HG03575 (cell line): ENCODE measurements around the gene BMPR1A.
"Not testable (repeated sequence)": the region's sequence is repeated elsewhere in the genome, so short reads cannot be mapped to it uniquely, and the experiment has no call there.

Experiments
- ATAC-seq: cut with Tn5 transposase; IDR thresholded peaks from one replicate; pipeline ENCODE4 v1.9.1; 2021; ENCODE audit not compliant: unreplicated experiment, insufficient number of reproducible peaks, low FRiP score; ENCODE audit errors: extremely low read depth

The BMPR1A gene

GRCh38 chr10:86969421-86970041, 213.1 kb downstream of the BMPR1A start:
- no peak for ATAC-seq

DNA sequence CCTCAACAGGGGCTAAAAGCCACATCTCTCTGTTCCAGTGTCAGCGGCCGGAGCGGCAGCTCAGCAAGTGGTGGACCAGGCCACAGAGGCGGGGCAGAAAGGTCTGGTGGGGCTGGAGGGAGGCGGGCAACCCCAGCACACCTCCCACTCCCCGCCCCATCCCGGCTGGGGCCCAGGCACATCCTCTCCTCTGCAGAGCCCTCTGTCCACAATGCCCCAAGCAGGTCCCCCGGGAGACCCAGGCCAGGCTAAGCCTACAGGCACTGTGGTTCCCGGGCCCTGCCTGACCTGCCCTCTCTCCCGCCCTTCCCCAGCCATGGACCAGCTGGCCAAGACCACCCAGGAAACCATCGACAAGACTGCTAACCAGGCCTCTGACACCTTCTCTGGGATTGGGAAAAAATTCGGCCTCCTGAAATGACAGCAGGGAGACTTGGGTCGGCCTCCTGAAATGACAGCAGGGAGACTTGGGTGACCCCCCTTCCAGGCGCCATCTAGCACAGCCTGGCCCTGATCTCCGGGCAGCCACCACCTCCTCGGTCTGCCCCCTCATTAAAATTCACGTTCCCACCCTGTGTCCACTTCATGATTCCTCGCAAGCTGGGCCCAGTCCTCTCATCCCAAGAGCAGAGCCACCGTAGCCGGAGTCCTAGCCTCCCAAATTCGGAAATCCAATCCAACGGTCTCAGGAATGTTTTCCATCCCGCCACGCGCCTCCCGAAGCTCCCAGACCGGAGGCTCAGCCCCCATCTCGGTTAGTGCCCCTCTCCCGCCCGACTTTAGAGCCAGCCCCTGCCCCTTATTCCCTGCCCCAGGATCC, 214.0 kb downstream of the BMPR1A start:
- ATAC-seq: no peak

GRCh38 chr10:86970982-86971231, 214.5 kb downstream of the BMPR1A start:
- ATAC-seq: no peak

DNA sequence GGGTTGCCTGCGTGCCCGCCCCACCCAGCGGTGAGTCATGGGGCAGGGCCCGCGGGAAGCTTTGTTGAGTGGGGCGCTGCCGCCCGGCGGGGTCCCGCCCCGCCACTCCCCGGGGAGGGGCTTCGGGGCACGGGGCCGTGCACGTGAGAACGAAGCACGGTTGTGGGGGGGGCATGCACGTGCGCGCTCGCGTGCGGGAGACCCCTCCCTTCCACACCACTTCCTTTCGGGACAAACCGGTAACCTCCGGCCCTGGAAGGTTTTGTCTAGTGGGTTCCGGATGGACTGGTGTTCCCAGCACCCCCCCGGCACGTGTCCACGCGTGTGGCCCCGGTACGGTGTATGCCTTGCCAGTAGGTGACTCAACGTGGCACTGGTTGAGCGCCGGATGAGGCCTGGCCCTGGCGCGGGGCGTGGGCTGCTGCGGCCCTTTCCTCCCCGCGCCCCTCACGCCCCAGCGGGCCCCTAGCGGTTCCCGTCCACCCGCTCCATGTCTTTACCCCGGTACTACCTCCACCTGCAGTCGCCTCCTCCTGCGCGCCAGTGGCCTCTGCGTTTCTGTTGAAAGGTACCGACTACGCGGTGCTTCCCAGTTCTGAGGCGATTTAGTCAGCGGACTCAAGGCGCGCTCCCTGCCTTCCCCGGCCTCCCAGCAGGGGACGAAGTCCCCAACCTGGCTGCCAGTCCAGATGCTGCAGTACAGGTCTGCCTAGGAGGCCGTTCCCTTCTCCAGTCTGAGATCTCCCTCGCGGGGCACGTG, 215.0 kb downstream of the BMPR1A start:
- no peak for ATAC-seq

- ATAC-seq: no peak
Measured at GRCh38 chr10:86972613-86973380, 216.4 kb downstream of the BMPR1A start.

DNA sequence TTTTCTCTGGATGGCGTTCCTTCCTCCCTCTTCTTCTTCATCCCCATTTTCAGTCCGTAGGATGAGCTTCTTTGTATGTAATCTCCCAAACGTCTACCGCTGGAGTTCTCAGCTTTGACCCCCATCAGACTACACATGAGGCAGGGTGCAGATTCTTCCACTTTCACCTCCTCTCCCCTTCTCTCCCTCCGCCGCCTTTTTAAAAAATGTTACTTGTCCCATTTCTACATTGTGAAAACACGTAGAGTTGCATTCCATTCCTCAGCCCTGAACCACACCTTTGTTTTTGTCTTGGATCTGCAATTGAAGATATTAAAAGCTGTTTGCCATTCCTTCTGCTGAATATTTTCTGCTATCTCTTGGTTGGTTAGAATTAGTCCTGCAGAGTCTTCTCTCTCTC, 218.1 kb downstream of the BMPR1A start:
- no peak for ATAC-seq

- ATAC-seq: no peak
Measured at GRCh38 chr10:86976362-86977056, 220.1 kb downstream of the BMPR1A start.

DNA sequence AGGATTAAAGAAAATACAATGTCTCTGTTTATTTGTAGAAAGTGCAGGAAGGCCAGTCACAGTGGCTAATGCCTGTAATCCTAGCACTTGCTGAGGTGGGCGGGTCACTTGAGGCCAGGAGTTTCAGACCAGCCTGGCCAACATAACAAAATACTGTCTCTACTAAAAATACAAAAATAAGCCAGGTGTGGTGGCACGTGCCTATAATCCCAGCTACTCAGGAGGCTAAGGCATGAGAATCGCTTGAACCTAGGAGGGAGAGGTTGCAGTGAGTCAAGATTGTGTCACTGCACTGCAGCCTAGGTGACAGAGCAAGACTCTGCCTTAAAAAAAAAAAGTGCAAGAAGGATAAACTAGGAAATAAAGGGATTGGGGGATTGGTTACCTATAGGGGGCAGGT, 222.0 kb downstream of the BMPR1A start:
- ATAC-seq: not testable (repeated sequence)

- ATAC-seq: no peak
Measured at GRCh38 chr10:86979296-86979818, 222.9 kb downstream of the BMPR1A start.

- ATAC-seq: no peak
Measured at GRCh38 chr10:86979977-86980448, 223.6 kb downstream of the BMPR1A start.

DNA sequence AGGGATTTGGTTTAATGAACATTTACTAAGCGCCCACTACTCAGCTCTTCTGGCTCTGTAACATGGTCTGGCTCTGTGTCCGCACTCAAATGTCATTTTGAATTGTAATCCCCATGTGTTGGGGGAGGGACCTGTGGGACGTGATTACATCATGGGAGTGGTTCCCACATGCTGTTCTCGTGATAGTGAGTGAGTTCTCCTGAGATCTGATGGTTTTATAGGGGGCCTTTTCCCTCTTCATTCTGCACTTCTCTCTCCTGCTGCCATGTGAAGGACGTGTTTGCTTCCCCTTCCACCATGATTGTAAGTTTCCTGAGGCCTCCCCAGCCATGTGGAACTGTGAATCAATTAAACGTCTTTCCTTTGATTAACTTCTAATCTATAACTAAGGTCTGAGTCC, 224.6 kb downstream of the BMPR1A start:
- not testable (repeated sequence) for ATAC-seq

DNA sequence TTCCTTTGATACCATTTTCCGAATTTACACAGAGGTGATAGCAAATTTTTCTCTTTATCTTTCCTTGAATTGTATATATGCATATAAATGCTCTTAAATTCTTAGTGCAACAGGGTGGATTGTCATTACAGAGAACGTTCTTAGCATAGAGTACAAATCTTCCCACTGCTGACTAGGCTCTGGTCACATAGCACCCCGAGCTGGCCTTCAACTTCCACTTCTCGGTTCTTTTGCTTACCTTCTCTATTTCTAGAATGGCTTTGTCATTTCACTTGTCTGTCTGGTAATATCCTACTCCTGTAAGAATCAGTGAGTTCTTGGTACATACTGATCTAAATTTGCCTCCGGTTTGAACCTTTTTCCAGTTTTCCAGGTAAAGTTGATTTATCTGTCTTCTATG, 225.3 kb downstream of the BMPR1A start:
- no peak for ATAC-seq
